H1 (cell line): ENCODE results near the gene SLC4A1. TPM values are rescaled to one million over a fixed set of nuclear protein-coding genes. Genes with fewer than 3 reads are reported as not detected.

Experiments used
- CHD2 ChIP-seq: IDR thresholded peaks from 2 replicates; pipeline ENCODE4 v1.6.1; 2012; ENCODE audit warnings: low read length, improper control_type of control experiment
- CREB1 ChIP-seq: IDR thresholded peaks from 2 replicates; pipeline ENCODE4 v1.6.1; 2012; ENCODE audit warnings: inconsistent platforms
- EGR1 ChIP-seq: IDR thresholded peaks from 2 replicates; pipeline ENCODE4 v1.6.1; 2011; ENCODE audit warnings: low read depth, low read length, borderline replicate concordance
- KDM1A ChIP-seq: fragments of 200-600, 300-600 bp; sonication (generic); IDR thresholded peaks from 2 replicates; pipeline ENCODE4 v1.7.1; 2016; ENCODE audit warnings: mild to moderate bottlenecking, low read length, borderline replicate concordance
- RXRA ChIP-seq: IDR thresholded peaks from 2 replicates; pipeline ENCODE4 v1.6.1; 2011; ENCODE audit warnings: low read depth, mild to moderate bottlenecking, low read length, moderate library complexity; ENCODE audit not compliant: insufficient read depth
- SP2 ChIP-seq: IDR thresholded peaks from 2 replicates; pipeline ENCODE4 v1.6.1; 2012; ENCODE audit warnings: mild to moderate bottlenecking, low read length, inconsistent platforms
- polyA plus RNA-seq, 7 experiments: library from polyadenylated mRNA; depleted of rRNA in 3 of 7; stranded (reverse) in 5 of 7; unstranded in 2 of 7; fragments of >200 nt in 5 of 7; fragments of 200-250 nt in 2 of 7; gene quantifications; 1 replicate in 5 of 7; 2 replicates in 1 of 7; 4 replicates in 1 of 7; pipeline versions ENCODE4 v1.2.1 to v1.2.3, GENCODE V29; 2011 to 2013; ENCODE audit warnings: missing spikeins in 2 of 7, mixed read lengths in 2 of 7
- total RNA-seq: library from RNA; stranded (reverse); fragmentation: NEBNext Ultra II Directional; extraction: Animal tissue kit (Norgen Biotek cat#: 25700); gene quantifications from 2 replicates; pipeline ENCODE4 v1.2.1, GENCODE V29; 2021
- TF ChIP-seq, protein P1 (sequence below): IDR thresholded peaks from 2 replicates; pipeline ENCODE4 v1.6.1; 2011; ENCODE audit warnings: low read depth, mild to moderate bottlenecking, low read length; ENCODE audit not compliant: insufficient read depth

Gene SLC4A1
- total and polyA plus RNA-seq, 2 of the 8 experiments (the other 6 are each of a cell fraction or from before 2014, with no cell fraction given): 0.08 TPM; not detected in 1

DNA sequence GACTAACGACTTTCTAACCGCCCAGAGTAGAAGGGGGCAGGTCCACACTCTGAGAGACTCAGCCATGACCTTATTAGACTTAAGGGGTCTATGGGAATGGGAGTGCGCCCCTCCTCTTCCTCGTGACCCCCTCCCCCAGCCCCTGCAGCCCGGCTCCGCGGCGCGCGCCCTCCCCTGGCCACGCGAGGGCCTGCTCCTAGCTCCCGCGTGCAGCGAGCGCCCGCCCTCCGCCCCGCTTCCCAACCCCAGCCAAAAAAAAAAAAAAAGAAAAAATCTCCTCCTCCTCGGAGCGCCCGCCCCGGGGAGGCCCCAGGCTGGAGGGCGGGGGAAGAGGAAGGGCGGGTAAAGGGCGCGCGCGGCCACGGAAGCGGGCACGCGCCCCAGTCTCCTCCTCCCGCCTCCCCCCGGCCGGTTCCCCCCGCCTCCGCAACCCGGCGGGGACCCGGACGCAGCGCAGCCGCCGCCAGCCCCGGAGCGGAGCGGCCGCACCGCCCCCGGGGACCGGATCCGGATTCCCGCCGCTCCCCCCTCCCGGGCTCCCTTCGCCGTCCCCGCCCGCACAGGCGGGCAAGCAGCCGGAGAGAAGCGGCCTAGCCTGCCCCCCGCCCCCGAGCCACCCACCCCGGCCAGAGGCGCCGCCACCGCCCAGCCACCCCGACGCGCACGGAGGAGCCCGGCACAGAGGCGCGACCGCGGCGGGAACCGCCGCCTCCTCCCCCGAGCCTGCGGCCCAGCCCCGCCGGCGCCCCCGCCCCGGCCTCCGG lies 49.4 kb downstream of the SLC4A1 start (continued):
- TF ChIP-seq SP2 (no peak), EGR1 (no peak; the same call in 1 of the 2 replicates), CHD2 (no peak), RXRA (no peak), CREB1 (no peak), KDM1A (no peak)
- TF ChIP-seq, protein P1, sequence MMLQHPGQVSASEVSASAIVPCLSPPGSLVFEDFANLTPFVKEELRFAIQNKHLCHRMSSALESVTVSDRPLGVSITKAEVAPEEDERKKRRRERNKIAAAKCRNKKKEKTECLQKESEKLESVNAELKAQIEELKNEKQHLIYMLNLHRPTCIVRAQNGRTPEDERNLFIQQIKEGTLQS: no peak
